ENCODE results near the gene AGMO. TPM values are rescaled to one million over a fixed set of nuclear protein-coding genes. Genes with fewer than 3 reads are reported as not detected.

Gene AGMO
- total and polyA plus RNA-seq, 2 donors = 0.37 to 0.57 TPM

GRCh38 chr7:15446280-15446679, 115.5 kb downstream of the AGMO start:
- peaks cover 0 to 3% of the 10 kb centered on the region in 2 donors for H3K9me3 ChIP-seq (ENCODE audit: control insufficient read depth in 2 of 2, insufficient read depth in 1 of 2, low read length in 1 of 2)

GRCh38 chr7:15441915-15442314, 119.9 kb downstream of the AGMO start:
- WGBS = 81% methylated on average over 1 of the region's 1 CpG
- H3K36me3 ChIP-seq (ENCODE audit: control insufficient read depth in 2 of 2, insufficient read depth in 2 of 2, low read length in 1 of 2) = no peaks in the 10 kb centered on the region
- DNase-seq (ENCODE audit: low read depth in 6 of 9, low spot score in 9 of 9) = no peak
- H3K4me3 ChIP-seq (ENCODE audit: low read length in 2 of 2) = no peak overlapping the region
- H3K27me3 ChIP-seq (ENCODE audit: control insufficient read depth in 2 of 2, insufficient read depth in 1 of 2, low read length in 1 of 2) = no peaks in the 10 kb centered on the region
- H3K27ac ChIP-seq (ENCODE audit: low read depth in 1 of 2, low read length in 1 of 2) = no peak overlapping the region
- no peaks in the 10 kb centered on the region for H3K4me1 ChIP-seq (ENCODE audit: control insufficient read depth in 2 of 2, insufficient read depth in 2 of 2, low read length in 2 of 2)
- H3K9me3 ChIP-seq (ENCODE audit: control insufficient read depth in 2 of 2, insufficient read depth in 1 of 2, low read length in 1 of 2) = peaks cover 0 to 3% of the 10 kb centered on the region in 2 donors

More at GRCh38 chr7:15446280-15446679, 115.5 kb downstream of the AGMO start:
- 0% methylated on average over 1 of the region's 1 CpG for WGBS
- no peak overlapping the region for H3K4me3 ChIP-seq (ENCODE audit: low read length in 2 of 2)
- no peaks in the 10 kb centered on the region for H3K4me1 ChIP-seq (ENCODE audit: control insufficient read depth in 2 of 2, insufficient read depth in 2 of 2, low read length in 2 of 2)
- H3K27me3 ChIP-seq (ENCODE audit: control insufficient read depth in 2 of 2, insufficient read depth in 1 of 2, low read length in 1 of 2) = no peaks in the 10 kb centered on the region
- DNase-seq (ENCODE audit: low read depth in 6 of 9, low spot score in 9 of 9) = no peak
- H3K27ac ChIP-seq (ENCODE audit: low read depth in 1 of 2, low read length in 1 of 2) = no peak overlapping the region
- H3K36me3 ChIP-seq (ENCODE audit: control insufficient read depth in 2 of 2, insufficient read depth in 2 of 2, low read length in 1 of 2) = no peaks in the 10 kb centered on the region

GRCh38 chr7:15440482-15440881, 121.3 kb downstream of the AGMO start:
- no peak for DNase-seq (ENCODE audit: low read depth in 6 of 9, low spot score in 9 of 9)
- 87% methylated on average over 3 of the region's 3 CpGs for WGBS
- Histone ChIP-seq H3K9me3 (ENCODE audit: control insufficient read depth in 2 of 2, insufficient read depth in 1 of 2, low read length in 1 of 2) (peaks cover 0 to 3% of the 10 kb centered on the region in 2 donors), H3K27me3 (ENCODE audit: control insufficient read depth in 2 of 2, insufficient read depth in 1 of 2, low read length in 1 of 2) (no peaks in the 10 kb centered on the region), H3K27ac (ENCODE audit: low read depth in 1 of 2, low read length in 1 of 2) (no peak overlapping the region), H3K36me3 (ENCODE audit: control insufficient read depth in 2 of 2, insufficient read depth in 2 of 2, low read length in 1 of 2) (no peaks in the 10 kb centered on the region), H3K4me1 (ENCODE audit: control insufficient read depth in 2 of 2, insufficient read depth in 2 of 2, low read length in 2 of 2) (no peaks in the 10 kb centered on the region), H3K4me3 (ENCODE audit: low read length in 2 of 2) (no peak overlapping the region)

DNA sequence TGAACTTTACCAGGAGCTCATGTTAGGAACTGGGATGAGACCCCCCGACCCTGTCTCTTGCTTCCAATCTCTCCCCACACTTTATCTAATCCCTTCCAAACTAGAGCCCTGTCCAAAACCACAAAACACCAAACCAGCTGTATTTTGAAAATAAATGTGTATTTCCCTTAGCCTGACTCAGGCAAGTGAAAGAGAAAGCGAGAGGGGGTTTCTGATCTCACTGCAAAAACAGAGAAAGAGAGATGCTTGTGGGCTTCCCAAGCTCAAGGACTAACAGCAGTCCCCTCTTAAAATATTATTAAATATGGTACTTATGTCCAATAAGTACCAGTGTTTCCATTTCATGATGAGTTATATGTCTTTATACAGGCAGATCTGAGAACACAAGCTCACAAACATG, 122.0 kb downstream of the AGMO start:
- H3K4me3 ChIP-seq (ENCODE audit: low read length in 2 of 2) = no peak overlapping the region
- H3K9me3 ChIP-seq (ENCODE audit: control insufficient read depth in 2 of 2, insufficient read depth in 1 of 2, low read length in 1 of 2) = peaks cover 0 to 3% of the 10 kb centered on the region in 2 donors
- DNase-seq (ENCODE audit: low read depth in 6 of 9, low spot score in 9 of 9) = no peak
- no peak overlapping the region for H3K27ac ChIP-seq (ENCODE audit: low read depth in 1 of 2, low read length in 1 of 2)
- 73% methylated on average over 2 of the region's 2 CpGs for WGBS
- no peaks in the 10 kb centered on the region for H3K4me1 ChIP-seq (ENCODE audit: control insufficient read depth in 2 of 2, insufficient read depth in 2 of 2, low read length in 2 of 2)
- H3K36me3 ChIP-seq (ENCODE audit: control insufficient read depth in 2 of 2, insufficient read depth in 2 of 2, low read length in 1 of 2) = no peaks in the 10 kb centered on the region
- H3K27me3 ChIP-seq (ENCODE audit: control insufficient read depth in 2 of 2, insufficient read depth in 1 of 2, low read length in 1 of 2) = no peaks in the 10 kb centered on the region

GRCh38 chr7:15433151-15433550, 128.7 kb downstream of the AGMO start:
- no peak for DNase-seq (ENCODE audit: low read depth in 6 of 9, low spot score in 9 of 9)
- Histone ChIP-seq H3K4me3 (ENCODE audit: low read length in 2 of 2) (no peak overlapping the region), H3K27me3 (ENCODE audit: control insufficient read depth in 2 of 2, insufficient read depth in 1 of 2, low read length in 1 of 2) (no peaks in the 10 kb centered on the region), H3K4me1 (ENCODE audit: control insufficient read depth in 2 of 2, insufficient read depth in 2 of 2, low read length in 2 of 2) (no peaks in the 10 kb centered on the region), H3K9me3 (ENCODE audit: control insufficient read depth in 2 of 2, insufficient read depth in 1 of 2, low read length in 1 of 2) (no peaks in the 10 kb centered on the region), H3K36me3 (ENCODE audit: control insufficient read depth in 2 of 2, insufficient read depth in 2 of 2, low read length in 1 of 2) (no peaks in the 10 kb centered on the region), H3K27ac (ENCODE audit: low read depth in 1 of 2, low read length in 1 of 2) (no peak overlapping the region)
- WGBS = 66% methylated on average over 1 of the region's 1 CpG

DNA sequence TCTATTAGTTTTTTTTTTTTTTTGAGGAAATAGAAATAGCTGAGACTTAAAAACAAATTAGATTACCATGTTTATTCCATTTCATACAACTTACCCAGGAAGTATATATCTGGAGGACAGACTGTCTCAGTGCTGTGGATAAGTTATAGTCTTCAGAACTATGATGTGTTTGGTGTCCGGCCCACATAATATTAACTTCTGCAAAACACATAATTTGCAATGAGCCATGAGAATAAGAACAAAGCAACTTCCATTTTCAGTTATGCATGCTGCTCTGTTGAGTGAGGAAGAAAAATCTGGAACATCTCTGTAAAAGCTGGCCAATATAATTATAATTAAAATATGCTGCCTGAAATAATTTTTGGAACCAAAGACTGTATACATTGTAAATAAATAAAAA, 130.9 kb downstream of the AGMO start:
- H3K4me3 ChIP-seq (ENCODE audit: low read length in 2 of 2) = no peak overlapping the region
- H3K27me3 ChIP-seq (ENCODE audit: control insufficient read depth in 2 of 2, insufficient read depth in 1 of 2, low read length in 1 of 2) = no peaks in the 10 kb centered on the region
- H3K36me3 ChIP-seq (ENCODE audit: control insufficient read depth in 2 of 2, insufficient read depth in 2 of 2, low read length in 1 of 2) = no peaks in the 10 kb centered on the region
- H3K9me3 ChIP-seq (ENCODE audit: control insufficient read depth in 2 of 2, insufficient read depth in 1 of 2, low read length in 1 of 2) = no peaks in the 10 kb centered on the region
- DNase-seq (ENCODE audit: low read depth in 6 of 9, low spot score in 9 of 9) = no peak
- no peaks in the 10 kb centered on the region for H3K4me1 ChIP-seq (ENCODE audit: control insufficient read depth in 2 of 2, insufficient read depth in 2 of 2, low read length in 2 of 2)
- 90% methylated on average over 1 of the region's 1 CpG for WGBS
- H3K27ac ChIP-seq (ENCODE audit: low read depth in 1 of 2, low read length in 1 of 2) = no peak overlapping the region

- no peak overlapping the region for H3K4me3 ChIP-seq (ENCODE audit: low read length in 2 of 2)
- no peaks in the 10 kb centered on the region for H3K36me3 ChIP-seq (ENCODE audit: control insufficient read depth in 2 of 2, insufficient read depth in 2 of 2, low read length in 1 of 2)
- H3K4me1 ChIP-seq (ENCODE audit: control insufficient read depth in 2 of 2, insufficient read depth in 2 of 2, low read length in 2 of 2) = no peaks in the 10 kb centered on the region
- no peaks in the 10 kb centered on the region for H3K27me3 ChIP-seq (ENCODE audit: control insufficient read depth in 2 of 2, insufficient read depth in 1 of 2, low read length in 1 of 2)
- no peak overlapping the region for H3K27ac ChIP-seq (ENCODE audit: low read depth in 1 of 2, low read length in 1 of 2)
- no peaks in the 10 kb centered on the region for H3K9me3 ChIP-seq (ENCODE audit: control insufficient read depth in 2 of 2, insufficient read depth in 1 of 2, low read length in 1 of 2)
- WGBS = 93% methylated on average over 2 of the region's 2 CpGs
- DNase-seq (ENCODE audit: low read depth in 6 of 9, low spot score in 9 of 9) = no peak
These were observed 131.6 kb downstream of the AGMO start for GRCh38 chr7:15430191-15430590.

- no peak for DNase-seq (ENCODE audit: low read depth in 6 of 9, low spot score in 9 of 9)
- Histone ChIP-seq H3K36me3 (ENCODE audit: control insufficient read depth in 2 of 2, insufficient read depth in 2 of 2, low read length in 1 of 2) (no peaks in the 10 kb centered on the region), H3K9me3 (ENCODE audit: control insufficient read depth in 2 of 2, insufficient read depth in 1 of 2, low read length in 1 of 2) (no peaks in the 10 kb centered on the region), H3K4me3 (ENCODE audit: low read length in 2 of 2) (no peak overlapping the region), H3K27me3 (ENCODE audit: control insufficient read depth in 2 of 2, insufficient read depth in 1 of 2, low read length in 1 of 2) (no peaks in the 10 kb centered on the region), H3K4me1 (ENCODE audit: control insufficient read depth in 2 of 2, insufficient read depth in 2 of 2, low read length in 2 of 2) (no peaks in the 10 kb centered on the region), H3K27ac (ENCODE audit: low read depth in 1 of 2, low read length in 1 of 2) (no peak overlapping the region)
- WGBS = 97% methylated on average over 2 of the region's 2 CpGs
These were observed 137.3 kb downstream of the AGMO start for GRCh38 chr7:15424468-15424867.

DNA sequence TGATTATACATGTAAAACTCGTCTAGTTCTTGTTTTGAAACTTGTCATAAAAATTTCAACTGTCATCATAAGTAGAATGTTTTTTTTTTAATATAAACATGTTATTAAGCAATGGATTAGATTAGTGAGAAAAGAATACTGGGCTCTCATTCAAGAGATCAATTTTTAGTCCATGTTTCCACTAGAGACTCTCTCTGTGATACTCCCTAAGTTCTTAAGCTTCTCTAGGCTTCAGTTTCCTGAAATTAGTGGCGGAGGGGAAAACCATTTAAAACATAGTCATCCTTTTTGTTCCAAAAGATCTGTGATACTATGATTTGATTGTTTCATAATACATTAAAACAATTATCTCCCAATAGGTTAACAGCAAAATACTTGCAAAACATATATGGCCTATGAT, 142.2 kb downstream of the AGMO start:
- DNase-seq (ENCODE audit: low read depth in 6 of 9, low spot score in 9 of 9) = no peak
- H3K4me3 ChIP-seq (ENCODE audit: low read length in 2 of 2) = no peak overlapping the region
- no peak overlapping the region for H3K27ac ChIP-seq (ENCODE audit: low read depth in 1 of 2, low read length in 1 of 2)
- no peaks in the 10 kb centered on the region for H3K27me3 ChIP-seq (ENCODE audit: control insufficient read depth in 2 of 2, insufficient read depth in 1 of 2, low read length in 1 of 2)
- no peaks in the 10 kb centered on the region for H3K4me1 ChIP-seq (ENCODE audit: control insufficient read depth in 2 of 2, insufficient read depth in 2 of 2, low read length in 2 of 2)
- H3K9me3 ChIP-seq (ENCODE audit: control insufficient read depth in 2 of 2, insufficient read depth in 1 of 2, low read length in 1 of 2) = peaks cover 0 to 3% of the 10 kb centered on the region in 2 donors
- 87% methylated on average over 2 of the region's 2 CpGs for WGBS
- H3K36me3 ChIP-seq (ENCODE audit: control insufficient read depth in 2 of 2, insufficient read depth in 2 of 2, low read length in 1 of 2) = no peaks in the 10 kb centered on the region

- Histone ChIP-seq H3K27ac (ENCODE audit: low read depth in 1 of 2, low read length in 1 of 2) (no peak overlapping the region), H3K36me3 (ENCODE audit: control insufficient read depth in 2 of 2, insufficient read depth in 2 of 2, low read length in 1 of 2) (no peaks in the 10 kb centered on the region), H3K4me3 (ENCODE audit: low read length in 2 of 2) (no peak overlapping the region), H3K4me1 (ENCODE audit: control insufficient read depth in 2 of 2, insufficient read depth in 2 of 2, low read length in 2 of 2) (no peaks in the 10 kb centered on the region), H3K27me3 (ENCODE audit: control insufficient read depth in 2 of 2, insufficient read depth in 1 of 2, low read length in 1 of 2) (no peaks in the 10 kb centered on the region), H3K9me3 (ENCODE audit: control insufficient read depth in 2 of 2, insufficient read depth in 1 of 2, low read length in 1 of 2) (peaks cover 0 to 3% of the 10 kb centered on the region in 2 donors)
- 79% methylated on average over 1 of the region's 1 CpG for WGBS
- DNase-seq (ENCODE audit: low read depth in 6 of 9, low spot score in 9 of 9) = no peak
These were observed 143.6 kb downstream of the AGMO start for GRCh38 chr7:15418264-15418663.

Data from thymus (tissue), 11 donors.